Measurements from ENCODE around the gene NTN3. TPM values are rescaled to one million over a fixed set of nuclear protein-coding genes. Genes with fewer than 3 reads are reported as not detected.

The NTN3 gene
- total RNA-seq, 1 experiment from 2014 or later, result 0.87 TPM

DNA sequence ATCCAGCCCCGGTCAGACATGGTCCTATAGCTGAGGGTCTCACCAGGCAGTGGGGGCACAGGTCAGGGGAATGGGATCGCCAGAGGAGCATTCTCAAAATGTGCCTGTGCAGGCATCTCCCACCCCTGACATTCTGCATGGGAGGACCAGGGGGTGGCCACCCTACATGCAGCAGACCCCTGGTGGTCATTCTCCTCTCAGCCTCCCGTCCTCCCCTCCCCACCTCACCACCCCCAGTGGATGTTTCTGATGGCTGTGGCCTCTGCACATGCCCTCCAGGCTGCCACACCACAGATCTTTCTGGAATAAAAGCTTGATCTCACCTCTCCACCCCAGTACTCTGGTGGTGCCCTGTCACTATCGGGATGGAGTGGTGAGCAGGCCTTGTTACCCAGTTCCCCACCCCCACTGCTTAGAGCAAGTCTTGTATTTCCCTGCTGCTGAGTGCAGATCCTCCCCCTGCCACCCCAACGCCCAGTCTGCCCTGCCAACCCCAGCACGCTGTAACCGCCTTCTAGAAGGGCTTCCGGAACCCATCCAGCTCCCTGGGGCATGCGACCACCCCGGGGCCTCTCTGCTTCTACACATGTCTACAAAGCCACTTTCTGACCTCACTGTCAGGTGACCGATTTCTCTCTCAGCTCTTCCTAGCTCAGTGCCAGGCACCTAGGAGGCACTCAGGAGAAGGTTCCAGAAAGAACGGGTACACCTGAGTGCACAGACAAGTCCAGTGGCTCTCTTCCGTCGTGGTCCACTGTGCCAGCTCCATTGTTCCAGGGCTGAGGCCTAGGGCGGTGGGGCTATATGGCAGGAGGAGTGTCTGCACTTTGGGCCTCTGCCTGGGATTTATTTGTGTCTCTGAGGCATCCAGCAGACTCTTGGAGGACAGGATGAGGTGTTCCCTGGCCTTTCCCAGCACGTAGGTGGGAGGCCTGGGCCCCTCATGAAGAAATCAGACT lies 13.1 kb downstream of the NTN3 start:
- Histone ChIP-seq H3K36me3 (ENCODE audit: low read depth) (no peaks in the 10 kb centered on the region), H3K4me3 (no peak overlapping the region), H3F3A (ENCODE audit: insufficient read depth, low read depth) (no peaks in the 10 kb centered on the region), H3K27me3 (ENCODE audit: insufficient read depth, low read depth) (no peaks in the 10 kb centered on the region), H3K27ac (no peak overlapping the region), H3K4me1 (replicated peaks; ENCODE audit: insufficient read depth) (no peaks in the 10 kb centered on the region), H3K9me2 (ENCODE audit: insufficient read depth) (no peaks in the 10 kb centered on the region), H3K4me2 (no peak overlapping the region), H2AFZ (no peak overlapping the region), H3K79me2 (ENCODE audit: low read depth) (no peaks in the 10 kb centered on the region), H3K9me3 (ENCODE audit: insufficient read depth, low read depth) (no peaks in the 10 kb centered on the region), H4K20me1 (ENCODE audit: insufficient read depth) (no peaks in the 10 kb centered on the region)
- intact Hi-C loops (cut with micrococcal nuclease; ENCODE audit: unreplicated experiment), result no loop called here
- DNase-seq, result no peak
- BruUV-seq (replicated peaks), result no TSS peak
- ChIA-PET CTCF (no interaction called here), POLR2A (ENCODE audit: unreplicated experiment) (no interaction called here)
- TF ChIP-seq EZH2 (IDR thresholded peaks at IDR 0.05; ENCODE audit: low read depth) (no peak), CTCF (conservative IDR thresholded peaks at IDR 0.05) (no peak)

DNA sequence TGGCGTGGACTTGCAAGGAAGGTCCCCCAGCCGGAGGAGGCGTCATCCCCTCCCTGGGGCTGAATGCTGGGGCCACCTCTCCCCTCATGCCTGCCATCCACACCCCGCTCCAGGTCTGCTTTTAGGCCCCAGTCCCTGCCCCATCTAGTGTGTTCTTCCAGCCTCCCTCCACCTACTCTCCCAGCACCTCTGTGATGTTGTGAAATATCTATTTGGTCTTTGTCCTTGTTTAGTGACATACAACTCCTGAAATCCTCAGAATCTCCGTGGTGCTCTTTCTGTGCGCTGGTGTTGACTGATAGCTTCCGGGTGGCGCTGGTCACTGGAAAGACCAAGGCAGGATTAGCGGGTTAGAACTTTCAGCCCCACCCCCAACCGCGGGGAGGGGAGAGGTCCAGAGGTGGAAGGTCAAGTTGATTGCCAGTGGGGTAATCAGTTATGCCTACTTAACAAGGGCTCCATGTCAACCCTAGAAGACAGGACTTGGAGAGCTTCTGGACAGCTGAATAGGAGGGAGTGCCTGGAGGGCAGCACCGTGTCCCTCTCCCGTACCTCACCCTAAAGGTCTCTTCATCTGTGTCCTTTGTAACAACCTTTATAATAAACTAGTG lies 13.9 kb downstream of the NTN3 start:
- Histone ChIP-seq H3K4me3 (no peak overlapping the region), H3F3A (ENCODE audit: insufficient read depth, low read depth) (no peaks in the 10 kb centered on the region), H2AFZ (no peak overlapping the region), H3K9me2 (ENCODE audit: insufficient read depth) (no peaks in the 10 kb centered on the region), H4K20me1 (ENCODE audit: insufficient read depth) (no peaks in the 10 kb centered on the region), H3K79me2 (ENCODE audit: low read depth) (no peaks in the 10 kb centered on the region; the same call in 1 of the 2 replicates), H3K27me3 (ENCODE audit: insufficient read depth, low read depth) (no peaks in the 10 kb centered on the region), H3K4me2 (no peak overlapping the region), H3K27ac (no peak overlapping the region), H3K9me3 (ENCODE audit: insufficient read depth, low read depth) (no peaks in the 10 kb centered on the region), H3K36me3 (ENCODE audit: low read depth) (no peaks in the 10 kb centered on the region), H3K4me1 (replicated peaks; ENCODE audit: insufficient read depth) (no peaks in the 10 kb centered on the region)
- intact Hi-C loops (cut with micrococcal nuclease; ENCODE audit: unreplicated experiment), result no loop called here
- no TSS peak for BruUV-seq (replicated peaks)
- DNase-seq, result no peak
- CTCF ChIA-PET, result no interaction called here
- POLR2A ChIA-PET (ENCODE audit: unreplicated experiment), result no interaction called here
- TF ChIP-seq CTCF (conservative IDR thresholded peaks at IDR 0.05), result no peak
- TF ChIP-seq EZH2 (IDR thresholded peaks at IDR 0.05; ENCODE audit: low read depth), result no peak

- BruUV-seq (replicated peaks), result no TSS peak
- POLR2A ChIA-PET (ENCODE audit: unreplicated experiment), result no interaction called here
These were observed 14.9 kb downstream of the NTN3 start for GRCh38 chr16:2485811-2486507.

More at GRCh38 chr16:2485811-2486507, 14.9 kb downstream of the NTN3 start:
- Histone ChIP-seq H2AFZ (no peak overlapping the region), H3K36me3 (ENCODE audit: low read depth) (no peaks in the 10 kb centered on the region), H3K27ac (no peak overlapping the region), H3K9me2 (ENCODE audit: insufficient read depth) (no peaks in the 10 kb centered on the region), H3K9me3 (ENCODE audit: insufficient read depth, low read depth) (no peaks in the 10 kb centered on the region), H3K27me3 (ENCODE audit: insufficient read depth, low read depth) (no peaks in the 10 kb centered on the region), H3K4me2 (no peak overlapping the region), H3F3A (ENCODE audit: insufficient read depth, low read depth) (no peaks in the 10 kb centered on the region), H3K4me3 (no peak overlapping the region), H4K20me1 (ENCODE audit: insufficient read depth) (no peaks in the 10 kb centered on the region), H3K4me1 (replicated peaks; ENCODE audit: insufficient read depth) (no peaks in the 10 kb centered on the region), H3K79me2 (ENCODE audit: low read depth) (no peaks in the 10 kb centered on the region; the same call in 1 of the 2 replicates)
- intact Hi-C loops (cut with micrococcal nuclease; ENCODE audit: unreplicated experiment), result no loop called here
- DNase-seq, result no peak
- TF ChIP-seq EZH2 (IDR thresholded peaks at IDR 0.05; ENCODE audit: low read depth) (no peak), CTCF (conservative IDR thresholded peaks at IDR 0.05) (no peak)
- CTCF ChIA-PET, result no interaction called here
